HepG2 (cell line): ENCODE data around the gene TIMM8B. TPM values are rescaled to one million over a fixed set of nuclear protein-coding genes. Genes with fewer than 3 reads are reported as not detected.
A peak's percentile ranks its signal among the peaks of the same experiment; 100 is the strongest.

Experiments used
- HMGA1 ChIP-seq: sonication (generic); formaldehyde crosslinking; conservative IDR thresholded peaks from 2 replicates; pipeline ENCODE4 v1.4.0; 2020; ENCODE audit warnings: missing genetic modification reagents
- HNF4A ChIP-seq: sonication (generic); formaldehyde crosslinking; IDR thresholded peaks from 2 replicates; pipeline ENCODE4 v1.4.0; 2020; ENCODE audit warnings: missing genetic modification reagents
- KDM5A ChIP-seq: fragments of 200-600 bp; sonication (generic); IDR thresholded peaks from 2 replicates; pipeline ENCODE4 v1.7.0; 2018; ENCODE audit warnings: antibody characterized with exemption, mild to moderate bottlenecking, low read length, borderline replicate concordance
- MEIS2 ChIP-seq: sonication (generic); formaldehyde crosslinking; IDR thresholded peaks from 2 replicates; pipeline ENCODE4 v1.9.0; 2021; ENCODE audit warnings: mild to moderate bottlenecking, missing genetic modification reagents
- PBX2 ChIP-seq: IDR thresholded peaks from 2 replicates; pipeline ENCODE4 v1.6.1; 2016; ENCODE audit warnings: control low read depth
- POGZ ChIP-seq: sonication (generic); formaldehyde crosslinking; IDR thresholded peaks from 2 replicates; pipeline ENCODE4 v1.4.0; 2020; ENCODE audit warnings: mild to moderate bottlenecking, missing genetic modification reagents
- RAD21 ChIP-seq: fragments of 450-650 bp; formaldehyde crosslinking; IDR thresholded peaks from 2 replicates; pipeline ENCODE4 v1.5.0; 2020; ENCODE audit warnings: mild to moderate bottlenecking
- RARA ChIP-seq: IDR thresholded peaks from 2 replicates; pipeline ENCODE4 v1.6.1; 2016; ENCODE audit warnings: missing genetic modification reagents, missing compliant biosample characterization
- RCOR2 ChIP-seq: IDR thresholded peaks from 2 replicates; pipeline ENCODE4 v1.6.1; 2016; ENCODE audit warnings: missing biosample characterization, missing genetic modification reagents
- RORA ChIP-seq: sonication (generic); formaldehyde crosslinking; IDR thresholded peaks from 2 replicates; pipeline ENCODE4 v1.5.0; 2020; ENCODE audit warnings: mild to moderate bottlenecking, missing genetic modification reagents, moderate library complexity
- SMC3 ChIP-seq: IDR thresholded peaks from 2 replicates; pipeline ENCODE4 v1.6.1; 2011; ENCODE audit warnings: low read length, improper control_type of control experiment
- ZGPAT ChIP-seq: IDR thresholded peaks from 2 replicates; pipeline ENCODE4 v1.6.1; 2016; ENCODE audit warnings: mild to moderate bottlenecking
- ZMYM2 ChIP-seq: sonication (generic); formaldehyde crosslinking; IDR thresholded peaks from 2 replicates; pipeline ENCODE4 v1.8.0; 2022; ENCODE audit warnings: mild to moderate bottlenecking, missing genetic modification reagents
- ZMYM3 ChIP-seq: sonication (generic); formaldehyde crosslinking; IDR thresholded peaks from 2 replicates; pipeline ENCODE4 v1.5.1; 2020; ENCODE audit warnings: mild to moderate bottlenecking, missing genetic modification reagents
- ZNF280D ChIP-seq: sonication (generic); formaldehyde crosslinking; IDR thresholded peaks from 2 replicates; pipeline ENCODE4 v1.5.1; 2020; ENCODE audit warnings: mild to moderate bottlenecking, missing genetic modification reagents
- ZNF460 ChIP-seq: sonication (generic); formaldehyde crosslinking; IDR thresholded peaks from 2 replicates; pipeline ENCODE4 v1.5.1; 2020; ENCODE audit warnings: missing genetic modification reagents, mild to moderate bottlenecking, borderline replicate concordance
- ZNF710 ChIP-seq: sonication (generic); formaldehyde crosslinking; IDR thresholded peaks from 2 replicates; pipeline ENCODE4 v1.5.0; 2020; ENCODE audit warnings: mild to moderate bottlenecking, missing genetic modification reagents, borderline replicate concordance
- ZSCAN21 ChIP-seq: sonication (generic); formaldehyde crosslinking; IDR thresholded peaks from 2 replicates; pipeline ENCODE4 v1.8.0; 2022; ENCODE audit warnings: mild to moderate bottlenecking, missing genetic modification reagents, moderate library complexity, borderline replicate concordance
- polyA plus RNA-seq, 8 experiments: library from polyadenylated mRNA; depleted of rRNA in 3 of 8; stranded (reverse) in 7 of 8; unstranded in 1 of 8; fragments of >200 nt; fragmentation: Illumina TruSeq in 4 of 8; extraction: Trizol in 4 of 8; gene quantifications; 2 replicates each; pipeline versions ENCODE4 v1.2.1 to v1.2.3, GENCODE V29; 2011 to 2016; ENCODE audit warnings: low read depth in 4 of 8, missing spikeins in 1 of 8, mixed read lengths in 1 of 8; ENCODE audit not compliant: insufficient read depth in 1 of 8
- total RNA-seq, 5 experiments: library from RNA; depleted of rRNA; stranded (reverse); fragments of >200 nt; fragmentation: Illumina TruSeq; extraction: Trizol; gene quantifications; 2 replicates each; pipeline ENCODE4 v1.2.3, GENCODE V29; 2016; ENCODE audit warnings: low read depth in 1 of 5

TIMM8B gene
- total and polyA plus RNA-seq, 2 of the 13 experiments (the other 11 are each of a cell fraction or from before 2014, with no cell fraction given): 84.5 to 98.3 TPM

GRCh38 chr11:112113539-112114457 lies 27.2 kb upstream of the TIMM8B start (continued):
- peak; percentile 76; the same call in 1 of the 2 replicates for TF ChIP-seq ZNF280D (CRISPR knock-in tag)
- TF ChIP-seq HMGA1 (CRISPR knock-in tag): no peak
- TF ChIP-seq SMC3: peak; percentile 61; the same call in 1 of the 2 replicates
- no peak for TF ChIP-seq ZNF710 (CRISPR knock-in tag)
- TF ChIP-seq ZGPAT: no peak
- TF ChIP-seq ZNF460 (CRISPR knock-in tag): peak; percentile 99
- TF ChIP-seq POGZ (CRISPR knock-in tag): peak; percentile 28; the same call in 1 of the 2 replicates
- TF ChIP-seq MEIS2 (CRISPR knock-in tag): 0 out of 2 replicates have a peak, but pooled peaks have one; percentile 31
- peak; percentile 47 for TF ChIP-seq PBX2 (CRISPR knock-in tag)
- 0 out of 2 replicates have a peak, but pooled peaks have one; percentile 41 for TF ChIP-seq RCOR2 (CRISPR knock-in tag)
- TF ChIP-seq ZMYM3: peak; percentile 84
- TF ChIP-seq ZMYM2 (CRISPR knock-in tag): peak; percentile 77
- TF ChIP-seq HNF4A (CRISPR knock-in tag): 0 out of 2 replicates have a peak, but pooled peaks have one; percentile 7
- 0 out of 2 replicates have a peak, but pooled peaks have one; percentile 26 for TF ChIP-seq RARA (CRISPR knock-in tag)
- TF ChIP-seq RORA (CRISPR knock-in tag): no peak
- no peak for TF ChIP-seq ZSCAN21 (CRISPR knock-in tag)
- no peak for TF ChIP-seq KDM5A
- peak; percentile 18; the same call in 1 of the 2 replicates for TF ChIP-seq RAD21 (CRISPR knock-in tag)
